H1 (cell line): ENCODE results near the gene IQGAP3. TPM values are rescaled to one million over a fixed set of nuclear protein-coding genes. Genes with fewer than 3 reads are reported as not detected.

Experiments used
- CTCF ChIA-PET: fragments of 300-600 bp; sonication (Branson Sonifier 250); formaldehyde crosslinking; loops from one replicate; lab custom pipeline; 2021; ENCODE audit not compliant: partially characterized antibody; lab: Charles Lee
- POLR2A ChIA-PET: fragments of 300-600 bp; sonication (Branson Sonifier 250); formaldehyde crosslinking; loops from one replicate; lab custom pipeline; 2021; ENCODE audit warnings: inconsistent platforms; ENCODE audit not compliant: partially characterized antibody; lab: Charles Lee
- DNase-seq, 2 experiments: peaks; one replicate each; pipeline versions ENCODE4 v3.0.0 to v3.0.0-alpha.2; 2010 to 2022; ENCODE audit warnings: low spot score in 2 of 2, low read depth in 1 of 2, mixed read lengths in 1 of 2
- FAIRE-seq: peaks from 2 replicates; lab custom pipeline; 2011; peaks lifted over from hg19 to GRCh38; lab: Jason Lieb, UNC
- H2AFZ ChIP-seq: 2 replicates; pipeline ENCODE4 v1.8.1; 2012; ENCODE audit warnings: low read length, inconsistent platforms
- H2AK5ac ChIP-seq: 2 replicates; pipeline ENCODE4 v1.6.1; 2013; ENCODE audit warnings: low read depth, low read length
- H2BK120ac ChIP-seq: replicated peaks from 2 replicates; pipeline ENCODE3; 2013; ENCODE audit warnings: low read depth, low read length, inconsistent platforms
- H2BK12ac ChIP-seq: 2 replicates; pipeline ENCODE4 v1.6.1; 2013; ENCODE audit warnings: low read depth, low read length
- H2BK15ac ChIP-seq: 2 replicates; pipeline ENCODE4 v1.6.1; 2013; ENCODE audit warnings: low read length
- H2BK20ac ChIP-seq: 2 replicates; pipeline ENCODE4 v1.6.1; 2013; ENCODE audit warnings: low read length
- H2BK5ac ChIP-seq: 2 replicates; pipeline ENCODE4 v1.6.1; 2013; ENCODE audit warnings: low read depth, low read length
- H3K14ac ChIP-seq: 2 replicates; pipeline ENCODE4 v1.6.1; 2013; ENCODE audit warnings: inconsistent platforms; ENCODE audit not compliant: insufficient read length
- H3K18ac ChIP-seq: 2 replicates; pipeline ENCODE4 v1.6.1; 2013; ENCODE audit warnings: low read length; ENCODE audit errors: extremely low read depth
- H3K23ac ChIP-seq: 2 replicates; pipeline ENCODE4 v1.6.1; 2013; ENCODE audit warnings: inconsistent platforms; ENCODE audit not compliant: insufficient read length
- H3K23me2 ChIP-seq: 2 replicates; pipeline ENCODE4 v1.6.1; 2013; ENCODE audit warnings: low read depth, low read length
- H3K27ac ChIP-seq: 2 replicates; pipeline ENCODE4 v1.6.1; 2011; ENCODE audit warnings: low read depth, low read length, inconsistent platforms
- H3K27me3 ChIP-seq, 4 experiments: replicated peaks in 1 of 4; 1 replicate in 1 of 4; 2 replicates in 3 of 4; pipeline versions ENCODE4 v1.6.1 to v1.8.1; 2011 to 2013; ENCODE audit warnings: low read length in 3 of 4, mild to moderate bottlenecking in 3 of 4, inconsistent platforms in 2 of 4, mixed read lengths in 2 of 4, moderate library complexity in 1 of 4; ENCODE audit not compliant: control insufficient read depth in 3 of 4, insufficient read depth in 3 of 4; ENCODE audit errors: extremely low read depth in 1 of 4
- H3K36me3 ChIP-seq, 4 experiments: 2 replicates each; pipeline versions ENCODE4 v1.6.1 to v1.8.1; 2011 to 2013; ENCODE audit warnings: mild to moderate bottlenecking in 4 of 4, low read length in 3 of 4, moderate library complexity in 2 of 4, control low read depth in 1 of 4, inconsistent platforms in 1 of 4; ENCODE audit not compliant: insufficient read depth in 4 of 4, control insufficient read depth in 2 of 4
- H3K4ac ChIP-seq: replicated peaks from 2 replicates; pipeline ENCODE3; 2013; ENCODE audit warnings: low read length, low read depth, mixed read lengths, inconsistent platforms; ENCODE audit not compliant: insufficient read length
- H3K4me1 ChIP-seq, 4 experiments: replicated peaks in 1 of 4; 1 replicate in 1 of 4; 2 replicates in 3 of 4; pipeline versions ENCODE4 v1.6.1 to v1.8.1; 2011 to 2013; ENCODE audit warnings: low read length in 3 of 4, inconsistent platforms in 2 of 4, mixed read lengths in 1 of 4; ENCODE audit not compliant: insufficient read depth in 4 of 4, control insufficient read depth in 3 of 4
- H3K4me2 ChIP-seq, 2 experiments: 2 replicates each; pipeline versions ENCODE4 v1.6.1 to v1.8.1; 2011 to 2013; ENCODE audit warnings: low read depth in 2 of 2, low read length in 2 of 2, control low read depth in 1 of 2, inconsistent platforms in 1 of 2, mild to moderate bottlenecking in 1 of 2; ENCODE audit not compliant: insufficient read depth in 1 of 2
- H3K4me3 ChIP-seq, 4 experiments: fragments of 200-600, 300-600 bp in 1 of 4; sonication (generic), shearing (Covaris generic), sonication (Bioruptor Twin) in 1 of 4; 2 replicates each; pipeline versions ENCODE4 v1.5.1 to v1.8.1; 2011 to 2016; ENCODE audit warnings: low read length in 4 of 4, low read depth in 3 of 4, control low read depth in 2 of 4, inconsistent platforms in 2 of 4, mild to moderate bottlenecking in 2 of 4, mixed read lengths in 1 of 4, moderate library complexity in 1 of 4; ENCODE audit not compliant: insufficient read depth in 2 of 4; ENCODE audit errors: extremely low read depth in 1 of 4
- H3K56ac ChIP-seq: replicated peaks from 2 replicates; pipeline ENCODE3; 2013; ENCODE audit warnings: low read depth, mild to moderate bottlenecking, mixed read lengths, low read length, inconsistent platforms; ENCODE audit not compliant: insufficient read length
- H3K79me1 ChIP-seq: 2 replicates; pipeline ENCODE4 v1.6.1; 2013; ENCODE audit warnings: low read depth, low read length, control low read depth
- H3K79me2 ChIP-seq, 2 experiments: 2 replicates each; pipeline versions ENCODE4 v1.6.1 to v1.8.1; 2012 to 2013; ENCODE audit warnings: low read length in 2 of 2, mild to moderate bottlenecking in 2 of 2, inconsistent platforms in 1 of 2; ENCODE audit not compliant: insufficient read depth in 2 of 2, control insufficient read depth in 1 of 2
- H3K9ac ChIP-seq, 4 experiments: replicated peaks in 1 of 4; 1 replicate in 1 of 4; 2 replicates in 3 of 4; pipeline versions ENCODE4 v1.6.1 to v1.8.1; 2011 to 2013; ENCODE audit warnings: low read depth in 3 of 4, low read length in 3 of 4, control low read depth in 2 of 4, mild to moderate bottlenecking in 2 of 4, moderate library complexity in 2 of 4, inconsistent platforms in 1 of 4; ENCODE audit errors: extremely low read depth in 1 of 4
- H3K9me3 ChIP-seq, 2 experiments: 2 replicates each; pipeline versions ENCODE4 v1.6.1 to v1.8.1; 2012 to 2013; ENCODE audit warnings: mild to moderate bottlenecking in 2 of 2, moderate library complexity in 2 of 2, control low read depth in 1 of 2, inconsistent platforms in 1 of 2, low read depth in 1 of 2, low read length in 1 of 2, mixed read lengths in 1 of 2; ENCODE audit not compliant: insufficient read depth in 2 of 2
- H4K20me1 ChIP-seq, 2 experiments: replicated peaks in 1 of 2; 2 replicates each; pipeline versions ENCODE3 to v1.8.1; 2011 to 2013; ENCODE audit warnings: inconsistent platforms in 2 of 2, low read length in 2 of 2, mild to moderate bottlenecking in 1 of 2; ENCODE audit not compliant: insufficient read depth in 2 of 2, control insufficient read depth in 1 of 2
- H4K5ac ChIP-seq: 2 replicates; pipeline ENCODE4 v1.6.1; 2013; ENCODE audit warnings: low read length, low read depth, mixed read lengths, inconsistent platforms; ENCODE audit not compliant: insufficient read length
- H4K8ac ChIP-seq: 2 replicates; pipeline ENCODE4 v1.8.0; 2013; ENCODE audit warnings: mild to moderate bottlenecking, moderate library complexity, low read length, inconsistent platforms; ENCODE audit not compliant: insufficient read depth; ENCODE audit errors: extremely low read depth
- H4K91ac ChIP-seq: replicated peaks from 2 replicates; pipeline ENCODE3; 2013; ENCODE audit warnings: low read length, mixed read lengths, inconsistent platforms; ENCODE audit not compliant: insufficient read length
- ASH2L ChIP-seq: fragments of 200-600, 300-600 bp; sonication (generic); IDR thresholded peaks from one replicate; pipeline ENCODE4 v1.7.1; 2017; ENCODE audit warnings: low read length
- BACH1 ChIP-seq: IDR thresholded peaks from 2 replicates; pipeline ENCODE4 v1.6.1; 2012; ENCODE audit warnings: low read length, improper control_type of control experiment
- KDM5A ChIP-seq: fragments of 200-600 bp; IDR thresholded peaks from 2 replicates; pipeline ENCODE4 v1.7.1; 2012; ENCODE audit warnings: mild to moderate bottlenecking, low read length, inconsistent platforms, mixed read lengths
- RFX5 ChIP-seq: IDR thresholded peaks from 2 replicates; pipeline ENCODE4 v1.6.1; 2011; ENCODE audit warnings: low read depth, low read length, improper control_type of control experiment, borderline replicate concordance
- RNF2 ChIP-seq: fragments of 200-900, 300-1000 bp; sonication (generic); IDR thresholded peaks from 2 replicates; pipeline ENCODE4 v1.7.1; 2016; ENCODE audit warnings: borderline replicate concordance, low read depth, mild to moderate bottlenecking, antibody characterized with exemption, low read length; ENCODE audit not compliant: poor library complexity, severe bottlenecking; ENCODE audit errors: missing control alignments
- SP1 ChIP-seq: IDR thresholded peaks from 2 replicates; pipeline ENCODE4 v1.6.1; 2011; ENCODE audit warnings: low read depth, low read length
- TBP ChIP-seq: IDR thresholded peaks from 2 replicates; pipeline ENCODE4 v1.6.1; 2011; ENCODE audit warnings: low read depth, low read length, improper control_type of control experiment
- USF2 ChIP-seq: IDR thresholded peaks from 2 replicates; pipeline ENCODE4 v1.6.1; 2011; ENCODE audit warnings: low read length, improper control_type of control experiment
- WGBS, 2 experiments: shearing (Covaris generic) in 1 of 2; methylation state at CpG; one replicate each; pipeline versions ENCODE4 v1.1.6 to v1.1.7; 2013 to 2015; ENCODE audit warnings: low lambda C conversion rate in 2 of 2, mixed read lengths in 2 of 2, inconsistent platforms in 1 of 2, low coverage in 1 of 2, missing lambda C conversion rate in 1 of 2; ENCODE audit not compliant: insufficient replicate concordance in 2 of 2, insufficient coverage in 1 of 2, insufficient read length in 1 of 2; ENCODE audit errors: extremely low coverage in 1 of 2, missing lambda C conversion rate in 1 of 2; 5-methylcytosine and 5-hydroxymethylcytosine counted together
- polyA plus RNA-seq, 7 experiments: library from polyadenylated mRNA; depleted of rRNA in 3 of 7; stranded (reverse) in 5 of 7; unstranded in 2 of 7; fragments of >200 nt in 5 of 7; fragments of 200-250 nt in 2 of 7; gene quantifications; 1 replicate in 5 of 7; 2 replicates in 1 of 7; 4 replicates in 1 of 7; pipeline versions ENCODE4 v1.2.1 to v1.2.3, GENCODE V29; 2011 to 2013; ENCODE audit warnings: missing spikeins in 2 of 7, mixed read lengths in 2 of 7
- total RNA-seq: library from RNA; stranded (reverse); fragmentation: NEBNext Ultra II Directional; extraction: Animal tissue kit (Norgen Biotek cat#: 25700); gene quantifications from 2 replicates; pipeline ENCODE4 v1.2.1, GENCODE V29; 2021

The IQGAP3 gene
- total and polyA plus RNA-seq, 2 of the 8 experiments (the other 6 are each of a cell fraction or from before 2014, with no cell fraction given): 14.6 to 22.3 TPM

DNA sequence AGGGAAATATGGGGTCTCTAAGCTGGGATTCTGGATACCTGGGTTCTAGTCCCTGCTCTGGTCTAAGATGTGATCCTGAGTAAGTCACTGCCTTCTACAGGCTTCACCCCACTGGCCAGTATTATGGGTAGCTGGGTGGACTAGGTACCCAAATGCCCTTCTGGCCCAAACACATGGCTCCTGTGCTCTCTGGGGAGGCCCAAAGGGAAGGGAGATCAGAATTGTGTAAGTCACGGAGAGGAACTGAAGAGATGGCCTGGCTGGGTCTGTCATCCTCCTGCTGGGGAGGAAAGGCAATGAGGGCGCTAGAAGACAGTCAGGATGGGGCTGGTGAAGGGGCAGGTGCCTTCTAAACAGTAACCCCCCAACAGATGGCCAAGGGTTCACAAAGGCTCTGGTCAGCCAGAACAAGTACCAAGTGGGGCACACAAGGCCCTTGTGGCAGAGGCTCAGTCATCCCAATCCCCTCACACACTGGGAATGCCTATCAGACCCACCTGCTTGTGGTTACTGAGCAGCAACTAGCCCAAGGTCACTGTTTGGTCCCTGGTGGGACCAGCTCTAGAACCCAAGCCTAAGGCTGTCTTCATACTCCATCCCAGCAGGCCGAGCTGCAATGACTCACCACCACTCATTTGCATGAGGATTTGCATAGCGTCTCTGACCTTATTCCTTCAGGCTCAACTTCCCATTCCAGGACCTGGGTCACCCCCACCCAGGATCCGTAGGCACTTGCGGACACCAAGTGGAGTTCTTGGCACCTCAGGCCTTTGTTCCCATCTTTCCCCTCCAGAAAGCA is 81.0 kb downstream of the IQGAP3 start:
- Histone ChIP-seq H3K27me3 (no peaks in the 10 kb centered on the region), H2AK5ac (peak overlapping the region; percentile 71), H4K8ac (no peak overlapping the region), H3K9ac (no peak overlapping the region), H2BK15ac (peak overlapping the region; percentile 85), H2BK20ac (peak overlapping the region; percentile 11; the same call in 1 of the 2 replicates), H3K23me2 (no peaks in the 10 kb centered on the region; the same call in 1 of the 2 replicates), H2BK12ac (peak overlapping the region; percentile 89; the same call in 1 of the 2 replicates), H3K4me1 (peaks cover 14 to 52% (median 35%) of the 10 kb centered on the region in 4 experiments), H3K56ac (no peak overlapping the region), H4K20me1 (peaks cover 2 to 18% of the 10 kb centered on the region in 2 experiments), H3K79me2 (peaks cover 0 to 90% of the 10 kb centered on the region in 2 experiments; a peak in 3 of 4 replicates), H3K36me3 (no peaks in the 10 kb centered on the region), H3K79me1 (peaks cover 30% of the 10 kb centered on the region), H3K4me2 (peak overlapping the region; percentile 69 to 79; a peak in 3 of 4 replicates), H3K23ac (no peak overlapping the region), H3K9me3 (no peaks in the 10 kb centered on the region), H3K14ac (no peak overlapping the region), H4K5ac (no peak overlapping the region), H2AFZ (no peak overlapping the region), H4K91ac (no peak overlapping the region), H3K4me3 (no peak overlapping the region), H3K27ac (no peak overlapping the region), H2BK120ac (peak overlapping the region; percentile 5), H3K18ac (peak overlapping the region; percentile 19), H3K4ac (no peak overlapping the region), H2BK5ac (peak overlapping the region; percentile 57; the same call in 1 of the 2 replicates)
- FAIRE-seq (no peak), DNase-seq (no peak)
- no peak for TF ChIP-seq KDM5A
- no peak for TF ChIP-seq USF2
- no peak for TF ChIP-seq TBP
- TF ChIP-seq ASH2L: no peak
- no peak for TF ChIP-seq SP1
- TF ChIP-seq BACH1: no peak
- TF ChIP-seq RNF2: no peak
- TF ChIP-seq RFX5: no peak
- ChIA-PET CTCF (interaction anchor here (0.8 to 17.4 kb wide), 11 partner anchors 8 to 117 kb away, joined by 3 to 236 read pairs (median 9); partner anchors contain the start of gene MEF2D), POLR2A (interaction anchor here (0.9 to 16.1 kb wide), 6 partner anchors 11 to 100 kb away, joined by 3 to 166 read pairs (median 4); partner anchors contain the start of genes MEF2D and NAXE)
- WGBS, 2 experiments: 89% methylated on average over 6 of the region's 6 CpGs; no CpG with 5 or more reads in 1 of the 2 experiments
